K562 (cell line): ENCODE measurements around the gene LRRK1. TPM values are rescaled to one million over a fixed set of nuclear protein-coding genes. Genes with fewer than 3 reads are reported as not detected.

Source experiments
- ATAC-seq: fragments of 200-7000 bp; cut with Tn5 transposase; 3 replicates; pipeline ENCODE4 v1.9.1; 2020; ENCODE audit warnings: moderate library complexity
- BruUV-seq: library from RNA; stranded (reverse); fragments of 400-500 nt; replicated peaks from 2 replicates; lab custom pipeline; 2021; lab: Mats Ljungman, UMichigan
- CTCF ChIA-PET: fragments of 300-600 bp; formaldehyde crosslinking; extraction: SDS; loops from one replicate; lab custom pipeline; 2021; ENCODE audit warnings: low intra/inter-chr PET ratio; lab: Yijun Ruan, JAX
- POLR2A ChIA-PET: fragments of 300-600, 350-650 bp; sonication (Branson Sonifier 250); formaldehyde crosslinking; extraction: SDS; loops from one replicate; lab custom pipeline; 2021; ENCODE audit warnings: antibody characterized with exemption, inconsistent platforms; lab: Yijun Ruan, JAX
- DNase-seq, 4 experiments: peaks; one replicate each; pipeline versions ENCODE4 v3.0.0 to v3.0.0-alpha.2; 2011 to 2018; ENCODE audit warnings: low spot score in 3 of 4, mixed read lengths in 3 of 4; ENCODE audit errors: extremely low read depth in 1 of 4
- FAIRE-seq: peaks from 2 replicates; lab custom pipeline; 2011; peaks lifted over from hg19 to GRCh38; lab: Jason Lieb, UNC
- H2AFZ ChIP-seq: 2 replicates; pipeline ENCODE4 v1.6.0; 2011; ENCODE audit warnings: low read depth, low read length, control low read depth, inconsistent platforms
- H3K27ac ChIP-seq: fragments of 200-600 bp; 3 replicates; pipeline ENCODE4 v1.8.0; 2011; ENCODE audit warnings: low read depth, mild to moderate bottlenecking, control low read depth, inconsistent platforms, low read length, moderate library complexity, mixed read lengths; ENCODE audit errors: extremely low read depth
- H3K27me3 ChIP-seq, 2 experiments: fragments of 300-600 bp in 1 of 2; 2 replicates in 1 of 2; 3 replicates in 1 of 2; pipeline versions ENCODE4 v1.6.0 to v1.8.0; 2011; ENCODE audit warnings: inconsistent platforms in 2 of 2, low read length in 2 of 2, mild to moderate bottlenecking in 1 of 2, mixed read lengths in 1 of 2, moderate library complexity in 1 of 2; ENCODE audit not compliant: control insufficient read depth in 2 of 2, insufficient read depth in 2 of 2
- H3K36me3 ChIP-seq: fragments of 300-600 bp; 3 replicates; pipeline ENCODE4 v1.8.0; 2011; ENCODE audit warnings: mild to moderate bottlenecking, low read length, inconsistent platforms; ENCODE audit not compliant: control insufficient read depth, insufficient read depth
- H3K4me1 ChIP-seq, 2 experiments: fragments of 200-600 bp in 1 of 2; replicated peaks in 1 of 2; 2 replicates in 1 of 2; 3 replicates in 1 of 2; pipeline versions ENCODE4 v1.5.1 to v1.8.0; 2011; ENCODE audit warnings: inconsistent platforms in 2 of 2, low read length in 2 of 2, mild to moderate bottlenecking in 1 of 2, mixed read lengths in 1 of 2, moderate library complexity in 1 of 2; ENCODE audit not compliant: control insufficient read depth in 2 of 2, insufficient read depth in 2 of 2
- H3K4me2 ChIP-seq: 2 replicates; pipeline ENCODE4 v1.6.1; 2011; ENCODE audit warnings: low read length, control low read depth, inconsistent platforms, mixed read lengths; ENCODE audit not compliant: insufficient read depth
- H3K4me3 ChIP-seq: fragments of 200-600 bp; sonication (generic), shearing (Covaris generic); 2 replicates; pipeline ENCODE4 v1.5.1; 2016; ENCODE audit warnings: control low read depth, inconsistent platforms
- H3K79me2 ChIP-seq: fragments of 200-600 bp; 3 replicates; pipeline ENCODE4 v1.8.0; 2011; ENCODE audit warnings: low read length, inconsistent platforms; ENCODE audit not compliant: control insufficient read depth, insufficient read depth
- H3K9ac ChIP-seq, 2 experiments: 2 replicates each; pipeline versions ENCODE4 v1.6.0 to v1.6.1; 2011; ENCODE audit warnings: low read depth in 2 of 2, low read length in 2 of 2, control low read depth in 1 of 2, inconsistent platforms in 1 of 2, mild to moderate bottlenecking in 1 of 2, mixed read lengths in 1 of 2; ENCODE audit not compliant: insufficient read depth in 1 of 2
- H3K9me1 ChIP-seq: one replicate; pipeline ENCODE4 v1.6.0; 2011; ENCODE audit warnings: inconsistent platforms, mild to moderate bottlenecking, low read length, moderate library complexity; ENCODE audit not compliant: control insufficient read depth, insufficient read depth
- H3K9me3 ChIP-seq: replicated peaks from 2 replicates; pipeline ENCODE4 v1.5.1; 2011; ENCODE audit warnings: low read depth, low read length, inconsistent platforms; ENCODE audit not compliant: control insufficient read depth, insufficient read depth
- H4K20me1 ChIP-seq: replicated peaks from 2 replicates; pipeline ENCODE4 v1.6.1; 2011; ENCODE audit warnings: low read length, inconsistent platforms, mixed read lengths; ENCODE audit not compliant: control insufficient read depth, insufficient read depth
- KDM1A ChIP-seq, 2 experiments: fragments of 450-650 bp; IDR thresholded peaks; 2 replicates each; pipeline ENCODE4 v1.6.1; 2016; ENCODE audit warnings: mild to moderate bottlenecking in 2 of 2
- KHSRP ChIP-seq: fragments of 450-650 bp; IDR thresholded peaks from 2 replicates; pipeline ENCODE4 v1.6.1; 2017
- RAD21 ChIP-seq, 2 experiments: fragments of 250-450 bp in 1 of 2; fragments of 450-650 bp in 1 of 2; sonication (Bioruptor Pico) in 1 of 2; formaldehyde crosslinking in 1 of 2; IDR thresholded peaks in 1 of 2; conservative IDR thresholded peaks in 1 of 2; 2 replicates each; pipeline versions ENCODE4 v1.4.0 to v1.8.0; 2020 to 2022; ENCODE audit warnings: mild to moderate bottlenecking in 2 of 2, moderate library complexity in 1 of 2
- RB1 ChIP-seq: fragments of 450-650 bp; IDR thresholded peaks from 2 replicates; pipeline ENCODE4 v1.6.1; 2017; ENCODE audit warnings: low read depth, mild to moderate bottlenecking
- TRIM28 ChIP-seq: fragments of 450-650 bp; IDR thresholded peaks from 2 replicates; pipeline ENCODE4 v1.6.1; 2017
- ZKSCAN8 ChIP-seq: fragments of 200-800 bp; sonication (Bioruptor generic); IDR thresholded peaks from 2 replicates; pipeline ENCODE4 v1.6.1; 2016; ENCODE audit warnings: missing genetic modification characterization, missing compliant biosample characterization
- ZNF146 ChIP-seq: IDR thresholded peaks from one replicate; pipeline ENCODE4 v1.6.1; 2018; ENCODE audit warnings: missing compliant biosample characterization; ENCODE audit not compliant: unreplicated experiment
- ZNF639 ChIP-seq, 2 experiments: fragments of 200-800 bp in 1 of 2; sonication (Bioruptor generic) in 1 of 2; sonication (generic) in 1 of 2; formaldehyde crosslinking in 1 of 2; IDR thresholded peaks in 1 of 2; conservative IDR thresholded peaks in 1 of 2; 2 replicates each; pipeline versions ENCODE4 v1.5.0 to v1.6.1; 2016 to 2020; ENCODE audit warnings: missing compliant biosample characterization in 1 of 2, missing genetic modification characterization in 1 of 2, missing genetic modification reagents in 1 of 2
- ZNF764 ChIP-seq: fragments of 250-450 bp; sonication (Bioruptor Pico); IDR thresholded peaks from 2 replicates; pipeline ENCODE4 v1.4.0; 2020; ENCODE audit warnings: low read depth, mild to moderate bottlenecking, moderate library complexity
- WGBS: fragments of 100-300 bp; shearing (Covaris generic); methylation state at CpG from one replicate; pipeline ENCODE4 v1.1.6; 2016; ENCODE audit warnings: low coverage, mixed read lengths; ENCODE audit not compliant: insufficient coverage; ENCODE audit errors: missing lambda C conversion rate; 5-methylcytosine and 5-hydroxymethylcytosine counted together
- in situ Hi-C: fragments of 300-500 bp; cut with MboI; formaldehyde crosslinking; loops from 4 replicates; pipeline ENCODE4 v1.15.0; 2018; ENCODE audit warnings: inconsistent platforms, mixed read lengths
- intact Hi-C: fragments of 100-400 bp; cut with micrococcal nuclease; formaldehyde crosslinking; loops from 2 replicates; pipeline ENCODE4 v1.14.2; 2022
- polyA plus RNA-seq, 8 experiments: library from polyadenylated mRNA; depleted of rRNA in 4 of 8; stranded (reverse) in 5 of 8; unstranded in 3 of 8; fragments of >200 nt; fragmentation: Nextera tagmentation in 2 of 8; fragmentation: Illumina TruSeq in 1 of 8; extraction: Ambion mirVana in 2 of 8; extraction: Trizol in 1 of 8; gene quantifications; 2 replicates each; pipeline versions ENCODE4 v1.2.1 to v1.2.3, GENCODE V29; 2011 to 2014; ENCODE audit warnings: inconsistent platforms in 1 of 8, missing spikeins in 1 of 8
- total RNA-seq, 7 experiments: library from RNA; depleted of rRNA in 6 of 7; stranded (reverse); fragments of >200 nt in 6 of 7; fragmentation: Illumina TruSeq in 2 of 7; extraction: Trizol in 2 of 7; gene quantifications; 2 replicates each; pipeline versions ENCODE4 v1.2.1 to v1.2.3, GENCODE V29; 2011 to 2021; ENCODE audit warnings: low replicate concordance in 1 of 7

Gene LRRK1
- total and polyA plus RNA-seq, 9 of the 15 experiments (the other 6 are each of a cell fraction or from before 2014, with no cell fraction given), result 0.01 to 1.5 (median 0.11) TPM

GRCh38 chr15:101060576-101061551 is 141.7 kb downstream of the LRRK1 start:
- ChIA-PET CTCF (no interaction called here), POLR2A (interaction anchor here (0.6 to 1.0 kb wide), 2 partner anchors 113 to 411 kb away, joined by 3 read pairs; no protein-coding TSS in a partner anchor)
- Histone ChIP-seq H3K9me1 (no peaks in the 10 kb centered on the region), H3K36me3 (no peaks in the 10 kb centered on the region), H3K79me2 (no peaks in the 10 kb centered on the region), H3K4me3 (no peak overlapping the region), H3K27me3 (peaks cover 75 to 95% of the 10 kb centered on the region in 2 experiments), H3K4me1 (no peaks in the 10 kb centered on the region; a peak in 1 of 5 replicates), H3K4me2 (no peak overlapping the region), H3K9me3 (no peaks in the 10 kb centered on the region), H3K27ac (no peak overlapping the region), H4K20me1 (peaks cover 6% of the 10 kb centered on the region; the same call in 1 of the 2 replicates), H2AFZ (no peak overlapping the region), H3K9ac (no peak overlapping the region)
- BruUV-seq, result no TSS peak
- intact Hi-C loops, result no loop called here
- DNase-seq (no peak), FAIRE-seq (no peak), ATAC-seq (no peak)
- TF ChIP-seq KHSRP (no peak), ZNF764 (CRISPR knock-in tag) (no peak), ZNF146 (CRISPR knock-in tag) (no peak)
- in situ Hi-C loops, result no loop called here
- 2% methylated on average over 24 of the region's 35 CpGs for WGBS

GRCh38 chr15:101062063-101062462 is 142.9 kb downstream of the LRRK1 start:
- 2% methylated on average over 7 of the region's 7 CpGs for WGBS
- Histone ChIP-seq H3K4me1 (no peaks in the 10 kb centered on the region; a peak in 2 of 5 replicates), H4K20me1 (peaks cover 11% of the 10 kb centered on the region; the same call in 1 of the 2 replicates), H3K9me3 (no peaks in the 10 kb centered on the region), H3K9ac (no peak overlapping the region), H3K27me3 (peaks cover 75 to 97% of the 10 kb centered on the region in 2 experiments), H3K4me3 (no peak overlapping the region), H3K4me2 (no peak overlapping the region), H3K79me2 (no peaks in the 10 kb centered on the region), H2AFZ (no peak overlapping the region), H3K36me3 (no peaks in the 10 kb centered on the region), H3K9me1 (no peaks in the 10 kb centered on the region), H3K27ac (no peak overlapping the region)
- POLR2A ChIA-PET, result no interaction called here
- no TSS peak for BruUV-seq
- DNase-seq (no peak), ATAC-seq (no peak), FAIRE-seq (no peak)
- CTCF ChIA-PET, result no interaction called here
- intact Hi-C loops (no loop called here), in situ Hi-C loops (no loop called here)
- TF ChIP-seq ZKSCAN8 (CRISPR knock-in tag), result no peak
- no peak for TF ChIP-seq TRIM28
- no peak for TF ChIP-seq ZNF639 (CRISPR knock-in tag; conservative IDR thresholded peaks at IDR 0.05 in 1 of 2, IDR thresholded peaks at IDR 0.05 in 1 of 2)
- TF ChIP-seq RAD21 (CRISPR knock-in tag; conservative IDR thresholded peaks at IDR 0.05 in 1 of 2, IDR thresholded peaks at IDR 0.05 in 1 of 2), result no peak
- no peak for TF ChIP-seq RB1
- TF ChIP-seq KDM1A (IDR thresholded peaks at IDR 0.05), result no peak
